ENCODE results near the gene CCDC122.

DNA sequence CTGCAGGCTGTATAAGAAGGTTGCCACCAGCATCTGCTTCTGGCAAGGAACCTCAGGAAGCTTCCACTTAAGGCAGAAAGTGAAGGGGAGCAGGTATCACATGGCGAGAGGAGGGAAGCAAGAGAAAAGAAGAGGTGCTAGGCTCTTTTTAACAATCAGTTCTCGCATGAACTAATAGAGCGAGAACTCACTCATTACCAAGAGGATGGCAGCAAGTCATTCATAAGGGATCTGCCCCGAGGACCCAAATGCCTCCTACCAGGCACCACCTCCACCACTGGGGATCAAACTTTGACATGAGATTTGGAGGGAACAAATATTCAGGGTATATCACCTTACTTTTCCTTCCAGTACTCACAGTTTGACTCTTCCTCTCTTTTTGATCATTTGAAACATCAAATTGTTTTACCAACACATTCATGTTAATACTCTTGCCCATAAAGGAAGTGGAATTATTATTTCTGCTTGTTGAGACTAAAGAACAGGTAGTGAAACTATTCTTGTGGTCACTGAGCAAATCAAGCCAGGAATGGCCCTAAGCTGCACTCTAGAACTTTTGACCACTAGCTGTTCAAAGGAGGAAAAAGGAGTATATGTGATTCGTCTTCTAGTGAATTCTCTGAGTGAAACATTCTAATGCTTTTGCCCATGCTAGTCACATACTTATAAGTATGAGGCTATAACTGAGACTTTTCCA lies 45.2 kb upstream of the CCDC122 start:
- no peak for TF ChIP-seq POLR2A (IDR thresholded peaks at IDR 0.05)
- TF ChIP-seq, protein P1, sequence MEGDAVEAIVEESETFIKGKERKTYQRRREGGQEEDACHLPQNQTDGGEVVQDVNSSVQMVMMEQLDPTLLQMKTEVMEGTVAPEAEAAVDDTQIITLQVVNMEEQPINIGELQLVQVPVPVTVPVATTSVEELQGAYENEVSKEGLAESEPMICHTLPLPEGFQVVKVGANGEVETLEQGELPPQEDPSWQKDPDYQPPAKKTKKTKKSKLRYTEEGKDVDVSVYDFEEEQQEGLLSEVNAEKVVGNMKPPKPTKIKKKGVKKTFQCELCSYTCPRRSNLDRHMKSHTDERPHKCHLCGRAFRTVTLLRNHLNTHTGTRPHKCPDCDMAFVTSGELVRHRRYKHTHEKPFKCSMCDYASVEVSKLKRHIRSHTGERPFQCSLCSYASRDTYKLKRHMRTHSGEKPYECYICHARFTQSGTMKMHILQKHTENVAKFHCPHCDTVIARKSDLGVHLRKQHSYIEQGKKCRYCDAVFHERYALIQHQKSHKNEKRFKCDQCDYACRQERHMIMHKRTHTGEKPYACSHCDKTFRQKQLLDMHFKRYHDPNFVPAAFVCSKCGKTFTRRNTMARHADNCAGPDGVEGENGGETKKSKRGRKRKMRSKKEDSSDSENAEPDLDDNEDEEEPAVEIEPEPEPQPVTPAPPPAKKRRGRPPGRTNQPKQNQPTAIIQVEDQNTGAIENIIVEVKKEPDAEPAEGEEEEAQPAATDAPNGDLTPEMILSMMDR (IDR thresholded peaks at IDR 0.05): no peak

All from lower leg skin (tissue), 3 donors.